ENCODE results near the gene UGT1A8.

DNA sequence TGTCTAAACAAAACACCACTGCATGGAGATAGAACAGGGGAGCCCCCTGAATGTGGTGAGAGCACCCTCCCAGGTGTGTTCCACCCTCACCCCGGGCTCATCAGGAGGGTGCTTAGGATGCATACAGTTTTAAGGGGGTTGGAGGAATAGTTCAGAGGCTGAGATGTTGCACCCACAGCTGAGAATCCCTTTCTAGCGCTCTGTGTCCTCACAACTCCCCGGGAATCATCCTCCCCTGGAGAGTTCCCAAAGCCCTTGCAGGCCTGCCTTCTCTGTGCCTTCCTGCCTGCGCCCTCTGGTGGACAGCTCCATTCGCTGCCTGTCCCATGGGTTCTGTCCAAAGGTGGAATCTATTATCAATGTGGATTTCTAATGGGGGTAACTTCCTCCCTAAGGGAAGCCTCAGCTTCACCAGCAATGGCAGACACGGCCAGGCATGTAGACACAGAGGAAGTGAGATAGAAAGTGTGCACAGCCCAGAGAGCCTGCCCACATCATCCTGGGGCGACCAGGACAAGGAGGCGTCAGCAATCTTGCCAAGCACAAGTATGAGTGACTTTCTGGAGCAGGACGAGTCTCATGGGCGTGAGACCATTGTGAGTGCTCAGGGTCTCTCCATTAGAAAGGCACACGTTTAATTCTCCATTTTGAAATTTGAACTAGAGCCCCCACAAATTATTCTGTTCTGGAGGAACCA is 94.0 kb downstream of the UGT1A8 start:
- TF ChIP-seq CTCF (IDR thresholded peaks at IDR 0.05) (no peak), POLR2A (IDR thresholded peaks at IDR 0.05) (no peak)

Measured in ovary (tissue), 3 donors.